Fibroblast of villous mesenchyme (primary cell): ENCODE results near the gene EFCAB12. TPM values are rescaled to one million over a fixed set of nuclear protein-coding genes. Genes with fewer than 3 reads are reported as not detected.
A peak's percentile ranks its signal among the peaks of the same experiment; 100 is the strongest.

Experiments
- DNase-seq: peaks from one replicate; pipeline ENCODE4 v3.0.0-alpha.2; 2010; ENCODE audit warnings: low read depth
- H3K4me3 ChIP-seq: 2 replicates; pipeline ENCODE4 v1.5.1; 2011; ENCODE audit warnings: low read depth, mild to moderate bottlenecking, low read length
- CTCF ChIP-seq: IDR thresholded peaks from 2 replicates; pipeline ENCODE4 v1.5.1; 2012; ENCODE audit warnings: low read depth, mild to moderate bottlenecking, low read length; ENCODE audit not compliant: insufficient read depth
- total RNA-seq: library from RNA; depleted of rRNA; stranded (reverse); fragments of >200 nt; gene quantifications from 2 replicates; pipeline ENCODE4 v1.2.3, GENCODE V29; 2012

The EFCAB12 gene
- total RNA-seq, 1 donor = not detected

DNA sequence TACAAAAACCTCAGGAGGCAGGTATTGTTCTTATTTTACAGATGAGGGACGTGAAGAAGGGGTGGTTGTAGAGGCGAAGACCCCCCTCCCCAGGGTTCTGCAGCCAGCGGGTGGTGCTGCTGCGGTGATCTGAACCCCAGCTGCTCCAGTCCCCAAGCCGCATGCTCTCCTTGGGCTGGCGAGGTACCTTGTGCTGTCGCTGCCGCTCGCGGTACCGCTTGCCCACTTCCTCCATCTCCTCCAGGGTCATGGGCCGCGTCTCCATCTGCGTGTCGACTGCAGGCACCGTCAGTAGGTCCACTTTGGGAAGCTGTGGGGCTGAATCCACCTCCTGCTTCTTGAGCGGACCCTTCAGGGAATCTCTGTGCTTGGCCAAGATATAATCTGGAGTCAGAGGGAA lies 17.5 kb downstream of the EFCAB12 start:
- DNase-seq = no peak
- H3K4me3 ChIP-seq = no peak overlapping the region
- TF ChIP-seq CTCF = no peak

GRCh38 chr3:129409541-129409940 lies 18.9 kb downstream of the EFCAB12 start:
- no peak overlapping the region for H3K4me3 ChIP-seq
- DNase-seq = peak; percentile 76
- TF ChIP-seq CTCF = no peak

GRCh38 chr3:129404610-129405009 lies 23.8 kb downstream of the EFCAB12 start:
- no peak overlapping the region for H3K4me3 ChIP-seq
- no peak for TF ChIP-seq CTCF
- DNase-seq = no peak

DNA sequence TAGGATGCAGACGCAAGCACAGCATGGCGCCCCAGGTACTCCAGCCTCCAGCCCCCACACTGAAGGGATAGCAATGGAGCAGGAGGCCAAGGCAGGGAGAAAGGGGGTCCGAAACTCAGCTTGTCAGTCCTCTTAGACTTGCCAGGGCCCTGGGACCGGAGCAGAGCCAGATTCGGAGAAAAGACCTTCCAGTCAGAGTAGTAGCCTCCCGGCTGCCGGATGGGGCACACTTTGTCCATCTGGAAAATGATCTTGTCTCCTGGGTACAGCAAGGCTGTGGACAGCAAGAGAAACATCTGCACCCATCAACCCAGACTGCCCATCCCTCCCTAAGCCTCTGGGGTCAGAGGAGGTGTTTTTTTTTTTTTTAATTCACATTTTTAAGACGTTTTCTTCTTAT lies 24.3 kb downstream of the EFCAB12 start:
- no peak overlapping the region for H3K4me3 ChIP-seq
- no peak for TF ChIP-seq CTCF
- no peak for DNase-seq

- H3K4me3 ChIP-seq = no peak overlapping the region
- DNase-seq = no peak
- TF ChIP-seq CTCF = no peak
Observed at GRCh38 chr3:129403450-129403849, 25.0 kb downstream of the EFCAB12 start.

DNA sequence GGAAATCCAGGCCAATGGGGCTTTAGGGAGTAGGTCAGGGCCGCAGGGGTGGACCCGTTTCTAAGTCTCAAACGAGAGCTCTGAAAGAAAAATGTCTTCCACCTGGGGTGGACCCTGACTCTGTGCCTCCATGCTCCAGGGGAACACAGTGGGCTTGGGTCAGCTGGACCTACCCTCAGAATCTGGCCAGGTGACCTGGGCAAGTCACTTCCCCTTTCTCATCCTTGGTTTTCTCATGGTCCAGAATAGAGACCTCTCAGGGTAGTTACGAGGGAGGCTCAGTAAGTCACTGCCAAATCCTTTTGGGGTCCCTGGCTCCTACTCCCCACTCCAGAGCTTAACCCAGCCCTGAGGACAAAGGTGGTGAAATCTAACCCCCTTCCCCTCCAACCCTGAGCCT lies 25.8 kb downstream of the EFCAB12 start:
- no peak for DNase-seq
- TF ChIP-seq CTCF = no peak
- no peak overlapping the region for H3K4me3 ChIP-seq

GRCh38 chr3:129402210-129402609 lies 26.2 kb downstream of the EFCAB12 start:
- TF ChIP-seq CTCF = no peak
- DNase-seq = no peak

More at GRCh38 chr3:129402210-129402609, 26.2 kb downstream of the EFCAB12 start:
- H3K4me3 ChIP-seq = no peak overlapping the region
